NCI-H2196 treated with DMSO at 0.1 percent for 48 hours (cell line): ENCODE results near the gene CCNJL.
A peak's percentile ranks its signal among the peaks of the same experiment; 100 is the strongest.
"Not testable (repeated sequence)": the region's sequence is repeated elsewhere in the genome, so short reads cannot be mapped to it uniquely, and the experiment has no call there.

Experiments used
- DNase-seq: peaks from one replicate; lab custom pipeline; 2025; ENCODE audit not compliant: unreplicated experiment; lab: John Stamatoyannopoulos, UW

Gene CCNJL

GRCh38 chr5:160334716-160335115, 22.4 kb upstream of the CCNJL start:
- DNase-seq, result not testable (repeated sequence)

GRCh38 chr5:160333721-160334120, 21.4 kb upstream of the CCNJL start:
- no peak for DNase-seq

- DNase-seq, result no peak
Measured at GRCh38 chr5:160330212-160330611, 17.8 kb upstream of the CCNJL start.

- DNase-seq, result no peak
Measured at GRCh38 chr5:160327818-160328217, 15.5 kb upstream of the CCNJL start.

- no peak for DNase-seq
Measured at GRCh38 chr5:160326981-160327380, 14.6 kb upstream of the CCNJL start.

- DNase-seq, result no peak
Measured at GRCh38 chr5:160325716-160326115, 13.4 kb upstream of the CCNJL start.

GRCh38 chr5:160324886-160325285, 12.5 kb upstream of the CCNJL start:
- no peak for DNase-seq

- no peak for DNase-seq
Measured at GRCh38 chr5:160318409-160318808, 6.0 kb upstream of the CCNJL start.

- no peak for DNase-seq
Measured at GRCh38 chr5:160317434-160317833, 5.1 kb upstream of the CCNJL start.

GRCh38 chr5:160315968-160316367, 3.6 kb upstream of the CCNJL start:
- peak; percentile 54 for DNase-seq

GRCh38 chr5:160312960-160313727, 780 bp upstream of the CCNJL start:
- no peak for DNase-seq

- DNase-seq, result no peak
Measured at GRCh38 chr5:160311491-160312133, 752 bp downstream of the CCNJL start.

GRCh38 chr5:160310552-160311295, 1.6 kb downstream of the CCNJL start:
- no peak for DNase-seq

GRCh38 chr5:160310140-160310539, 2.2 kb downstream of the CCNJL start:
- no peak for DNase-seq

GRCh38 chr5:160306696-160307095, 5.7 kb downstream of the CCNJL start:
- DNase-seq, result no peak

- DNase-seq, result no peak
Measured at GRCh38 chr5:160305319-160305718, 7.0 kb downstream of the CCNJL start.

GRCh38 chr5:160303690-160304089, 8.7 kb downstream of the CCNJL start:
- no peak for DNase-seq

GRCh38 chr5:160298189-160298588, 14.2 kb downstream of the CCNJL start:
- no peak for DNase-seq

- DNase-seq, result no peak
Measured at GRCh38 chr5:160297776-160298175, 14.6 kb downstream of the CCNJL start.

- no peak for DNase-seq
Measured at GRCh38 chr5:160297004-160297403, 15.4 kb downstream of the CCNJL start.

GRCh38 chr5:160296496-160296895, 15.9 kb downstream of the CCNJL start:
- no peak for DNase-seq
